MM.1S (cell line): ENCODE data around the gene TBC1D32.

Experiments used
- DNase-seq: peaks from one replicate; pipeline ENCODE4 v3.0.0-alpha.2; 2015
- H2AFZ ChIP-seq: fragments of 300-600 bp; sonication (generic); 2 replicates; pipeline ENCODE4 v1.6.0; 2016; ENCODE audit warnings: antibody characterized with exemption, low read length
- H3F3A ChIP-seq: fragments of 300-600 bp; sonication (generic); 2 replicates; pipeline ENCODE4 v1.6.1; 2016; ENCODE audit warnings: mild to moderate bottlenecking, antibody characterized with exemption, low read length, moderate library complexity, mixed read lengths; ENCODE audit not compliant: insufficient read depth
- H3K27ac ChIP-seq: fragments of 300-600 bp; sonication (generic); 2 replicates; pipeline ENCODE4 v1.5.1; 2016; ENCODE audit warnings: mild to moderate bottlenecking, low read length
- H3K27me3 ChIP-seq: fragments of 300-600 bp; sonication (generic); replicated peaks from 2 replicates; pipeline ENCODE4 v1.6.0; 2016; ENCODE audit warnings: low read length; ENCODE audit not compliant: insufficient read depth
- H3K36me3 ChIP-seq: fragments of 300-600 bp; sonication (generic); replicated peaks from 2 replicates; pipeline ENCODE4 v1.6.1; 2016; ENCODE audit warnings: mild to moderate bottlenecking, low read length, mixed read lengths; ENCODE audit not compliant: insufficient read depth
- H3K4me1 ChIP-seq: fragments of 300-600 bp; sonication (generic); 2 replicates; pipeline ENCODE4 v1.6.1; 2016; ENCODE audit warnings: low read length, mixed read lengths
- H3K4me2 ChIP-seq: fragments of 300-600 bp; sonication (generic); 2 replicates; pipeline ENCODE4 v1.6.0; 2016; ENCODE audit warnings: low read depth, low read length
- H3K4me3 ChIP-seq: fragments of 300-600 bp; sonication (generic); 2 replicates; pipeline ENCODE4 v1.5.1; 2016; ENCODE audit warnings: low read length, mixed read lengths
- H3K79me2 ChIP-seq: fragments of 300-600 bp; sonication (generic); 2 replicates; pipeline ENCODE4 v1.6.1; 2016; ENCODE audit warnings: mixed run types, low read length, mixed read lengths
- H3K9ac ChIP-seq: fragments of 300-600 bp; sonication (generic); 2 replicates; pipeline ENCODE4 v1.6.1; 2016; ENCODE audit warnings: low read length, mixed read lengths
- H3K9me2 ChIP-seq: fragments of 300-600 bp; sonication (generic); replicated peaks from 2 replicates; pipeline ENCODE4 v1.6.1; 2016; ENCODE audit warnings: mild to moderate bottlenecking, low read length, mixed read lengths; ENCODE audit not compliant: insufficient read depth
- H3K9me3 ChIP-seq: fragments of 300-600 bp; sonication (generic); replicated peaks from 2 replicates; pipeline ENCODE4 v1.6.1; 2016; ENCODE audit warnings: mild to moderate bottlenecking, low read length, mixed read lengths; ENCODE audit not compliant: insufficient read depth
- H4K20me1 ChIP-seq: fragments of 300-600 bp; sonication (generic); 2 replicates; pipeline ENCODE4 v1.6.1; 2016; ENCODE audit warnings: mild to moderate bottlenecking, low read length, moderate library complexity, mixed read lengths; ENCODE audit not compliant: insufficient read depth
- EZH2 ChIP-seq: fragments of 300-600 bp; sonication (generic); optimal IDR thresholded peaks from 2 replicates; pipeline ENCODE3; 2017; ENCODE audit warnings: low read depth, mild to moderate bottlenecking, antibody characterized with exemption, low read length, mixed read lengths
- EZH2phosphoT487 ChIP-seq: fragments of 300-600 bp; sonication (generic); IDR thresholded peaks from 2 replicates; pipeline ENCODE4 v1.6.1; 2018; ENCODE audit warnings: antibody characterized with exemption, low read length
- TF ChIP-seq, protein P1 (sequence below): fragments of 300-600 bp; sonication (generic); IDR thresholded peaks from 2 replicates; pipeline ENCODE4 v1.5.1; 2016; ENCODE audit warnings: antibody characterized with exemption, low read length, mixed read lengths

Gene TBC1D32

DNA sequence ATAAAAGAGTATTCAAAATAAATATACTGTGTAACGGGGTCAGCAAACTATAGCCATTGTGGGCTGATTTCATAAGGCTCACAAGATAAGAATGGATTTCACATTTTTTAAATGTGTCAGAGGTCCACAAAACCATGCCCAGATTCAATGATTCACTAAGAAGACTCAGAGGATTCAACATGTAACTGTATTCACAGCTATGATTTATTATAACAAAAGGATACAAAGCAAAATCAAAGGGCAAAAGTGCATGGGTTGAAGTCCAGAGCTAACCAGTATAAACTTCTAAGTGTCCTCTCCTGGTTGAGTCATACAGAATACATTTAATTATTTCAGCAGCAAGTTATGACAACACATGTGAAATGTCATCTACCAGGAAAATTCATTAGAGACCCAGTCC, 49.2 kb downstream of the TBC1D32 start:
- Histone ChIP-seq H3K4me3 (no peak overlapping the region), H2AFZ (no peak overlapping the region), H3K9me3 (no peaks in the 10 kb centered on the region), H3K9ac (no peak overlapping the region), H3K27me3 (no peaks in the 10 kb centered on the region), H3F3A (no peaks in the 10 kb centered on the region), H3K79me2 (no peaks in the 10 kb centered on the region), H4K20me1 (no peaks in the 10 kb centered on the region), H3K4me1 (no peaks in the 10 kb centered on the region), H3K4me2 (no peak overlapping the region), H3K27ac (no peak overlapping the region), H3K9me2 (no peaks in the 10 kb centered on the region), H3K36me3 (no peaks in the 10 kb centered on the region)
- TF ChIP-seq, protein P1, sequence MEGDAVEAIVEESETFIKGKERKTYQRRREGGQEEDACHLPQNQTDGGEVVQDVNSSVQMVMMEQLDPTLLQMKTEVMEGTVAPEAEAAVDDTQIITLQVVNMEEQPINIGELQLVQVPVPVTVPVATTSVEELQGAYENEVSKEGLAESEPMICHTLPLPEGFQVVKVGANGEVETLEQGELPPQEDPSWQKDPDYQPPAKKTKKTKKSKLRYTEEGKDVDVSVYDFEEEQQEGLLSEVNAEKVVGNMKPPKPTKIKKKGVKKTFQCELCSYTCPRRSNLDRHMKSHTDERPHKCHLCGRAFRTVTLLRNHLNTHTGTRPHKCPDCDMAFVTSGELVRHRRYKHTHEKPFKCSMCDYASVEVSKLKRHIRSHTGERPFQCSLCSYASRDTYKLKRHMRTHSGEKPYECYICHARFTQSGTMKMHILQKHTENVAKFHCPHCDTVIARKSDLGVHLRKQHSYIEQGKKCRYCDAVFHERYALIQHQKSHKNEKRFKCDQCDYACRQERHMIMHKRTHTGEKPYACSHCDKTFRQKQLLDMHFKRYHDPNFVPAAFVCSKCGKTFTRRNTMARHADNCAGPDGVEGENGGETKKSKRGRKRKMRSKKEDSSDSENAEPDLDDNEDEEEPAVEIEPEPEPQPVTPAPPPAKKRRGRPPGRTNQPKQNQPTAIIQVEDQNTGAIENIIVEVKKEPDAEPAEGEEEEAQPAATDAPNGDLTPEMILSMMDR = no peak
- TF ChIP-seq EZH2phosphoT487 (no peak), EZH2 (no peak)
- no peak for DNase-seq

DNA sequence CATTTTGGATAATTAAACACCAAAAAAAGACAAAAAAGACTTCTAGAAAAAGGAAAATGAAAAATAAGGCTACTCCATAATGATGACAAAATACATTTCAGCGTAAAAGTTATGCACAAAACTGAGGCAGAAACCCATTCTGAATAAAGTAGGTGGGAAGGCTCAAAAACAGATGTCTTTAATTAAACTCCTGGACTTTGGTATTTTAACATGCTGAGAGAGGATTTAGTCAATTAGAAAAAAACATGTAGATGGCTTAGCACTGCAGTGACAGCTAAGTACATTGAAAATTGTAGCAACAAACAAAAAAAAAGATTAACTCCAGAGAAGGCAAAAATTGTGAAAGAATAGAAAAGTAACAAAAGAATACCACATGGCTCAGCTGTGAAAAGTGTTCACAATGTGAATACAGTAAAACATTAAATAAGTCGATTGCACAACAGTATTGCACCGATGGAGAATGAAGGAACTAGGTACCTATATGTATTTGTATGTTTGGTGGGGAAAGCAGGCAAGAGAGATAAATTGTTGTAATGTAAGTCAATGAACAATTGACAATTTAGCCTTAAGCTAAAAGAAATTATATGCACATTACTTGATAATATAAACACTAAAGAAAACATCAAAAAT, 59.5 kb downstream of the TBC1D32 start:
- Histone ChIP-seq H3K27me3 (no peaks in the 10 kb centered on the region), H3K36me3 (no peaks in the 10 kb centered on the region), H4K20me1 (no peaks in the 10 kb centered on the region), H3K9me2 (no peaks in the 10 kb centered on the region), H3K9ac (no peak overlapping the region), H3F3A (no peaks in the 10 kb centered on the region), H3K9me3 (no peaks in the 10 kb centered on the region), H3K27ac (no peak overlapping the region), H3K4me1 (no peaks in the 10 kb centered on the region), H3K4me3 (no peak overlapping the region), H3K79me2 (no peaks in the 10 kb centered on the region), H3K4me2 (no peak overlapping the region), H2AFZ (no peak overlapping the region)
- no peak for DNase-seq
- TF ChIP-seq, protein P1 = no peak
- TF ChIP-seq EZH2 (no peak), EZH2phosphoT487 (no peak)

DNA sequence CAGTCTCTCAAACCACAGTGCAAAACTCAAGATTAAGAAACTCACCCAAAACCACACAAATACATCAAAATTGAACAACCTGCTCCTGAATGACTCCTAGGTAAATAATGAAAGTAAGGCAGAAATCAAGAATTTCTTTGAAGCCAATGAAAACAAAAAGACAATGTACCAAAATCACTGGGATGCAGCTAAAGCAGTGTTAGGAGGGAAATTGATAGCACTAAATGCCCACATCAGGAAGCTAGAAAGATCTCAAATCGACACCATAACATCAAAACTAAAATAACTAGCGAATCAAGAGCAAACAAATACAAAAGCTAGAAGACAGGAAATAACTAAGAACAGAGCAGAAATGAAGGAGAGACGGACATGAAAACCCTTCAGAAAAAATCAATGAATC, 70.5 kb downstream of the TBC1D32 start:
- H3K4me1 ChIP-seq = no peaks in the 10 kb centered on the region
- no peaks in the 10 kb centered on the region for H3K27me3 ChIP-seq
- no peaks in the 10 kb centered on the region for H3K9me2 ChIP-seq
- H3K4me2 ChIP-seq = no peak overlapping the region
- no peak overlapping the region for H2AFZ ChIP-seq
- no peaks in the 10 kb centered on the region for H3K9me3 ChIP-seq
- no peaks in the 10 kb centered on the region for H4K20me1 ChIP-seq
- H3K79me2 ChIP-seq = no peaks in the 10 kb centered on the region
- H3K27ac ChIP-seq = no peak overlapping the region
- H3K36me3 ChIP-seq = no peaks in the 10 kb centered on the region
- H3F3A ChIP-seq = no peaks in the 10 kb centered on the region
- H3K9ac ChIP-seq = no peak overlapping the region
- no peak for DNase-seq
- H3K4me3 ChIP-seq = no peak overlapping the region
- TF ChIP-seq EZH2phosphoT487 = no peak

DNA sequence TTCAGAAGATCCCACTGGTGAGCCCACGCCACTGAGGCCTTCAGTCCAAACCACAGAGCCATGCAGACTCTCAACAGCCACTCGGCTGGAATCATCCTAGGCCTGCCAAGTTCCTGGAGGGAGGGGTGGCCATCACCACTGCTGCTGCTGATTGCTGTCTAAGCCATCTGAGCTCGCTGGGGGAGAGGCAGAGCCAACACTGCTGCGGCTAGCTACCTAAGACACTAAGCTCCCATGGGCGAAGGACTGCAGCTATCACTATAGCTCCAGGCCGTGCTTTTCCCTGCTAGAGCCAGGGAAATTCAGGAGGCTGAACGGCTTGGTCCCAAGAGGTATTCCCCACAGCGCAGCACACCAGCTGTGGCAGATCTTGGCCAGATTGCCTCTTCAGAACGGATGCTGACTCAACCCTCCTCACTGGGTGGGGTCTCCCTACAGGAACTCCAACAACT, 73.6 kb downstream of the TBC1D32 start:
- Histone ChIP-seq H4K20me1 (no peaks in the 10 kb centered on the region), H3K27me3 (no peaks in the 10 kb centered on the region), H2AFZ (no peak overlapping the region), H3K9me2 (no peaks in the 10 kb centered on the region), H3K9ac (no peak overlapping the region), H3K36me3 (no peaks in the 10 kb centered on the region), H3K4me1 (no peaks in the 10 kb centered on the region), H3K4me3 (no peak overlapping the region), H3K27ac (no peak overlapping the region), H3K4me2 (no peak overlapping the region), H3K79me2 (no peaks in the 10 kb centered on the region), H3F3A (no peaks in the 10 kb centered on the region), H3K9me3 (no peaks in the 10 kb centered on the region)
- TF ChIP-seq, protein P1 = no peak
- TF ChIP-seq EZH2 (no peak), EZH2phosphoT487 (no peak)
- DNase-seq = no peak
